GM19238 (cell line): ENCODE measurements around the gene ATRN.
"Not testable (repeated sequence)": the region's sequence is repeated elsewhere in the genome, so short reads cannot be mapped to it uniquely, and the experiment has no call there.

Experiments used
- DNase-seq: peaks from one replicate; pipeline ENCODE4 v3.0.0; 2011; ENCODE audit warnings: low spot score; ENCODE audit not compliant: insufficient read length

The ATRN gene

GRCh38 chr20:3470627-3471396 lies at the start of gene ATRN:
TSS of gene ATRN (plus strand) at chr20:3471018. CDS start at chr20:3471108, 90 bp downstream.
- DNase-seq = peak; percentile 89

GRCh38 chr20:3421985-3422384 lies 48.8 kb upstream of the ATRN start:
- DNase-seq = no peak

GRCh38 chr20:3423126-3423525 lies 47.7 kb upstream of the ATRN start:
- DNase-seq = no peak

GRCh38 chr20:3426766-3427165 lies 44.1 kb upstream of the ATRN start:
- not testable (repeated sequence) for DNase-seq

- peak; percentile 53 for DNase-seq
These were observed 40.3 kb upstream of the ATRN start for GRCh38 chr20:3430376-3431069.

GRCh38 chr20:3431109-3431508 lies 39.7 kb upstream of the ATRN start:
- no peak for DNase-seq

- DNase-seq = no peak
These were observed 38.0 kb upstream of the ATRN start for GRCh38 chr20:3432844-3433243.

- no peak for DNase-seq
These were observed 37.1 kb upstream of the ATRN start for GRCh38 chr20:3433744-3434143.

GRCh38 chr20:3434232-3434631 lies 36.6 kb upstream of the ATRN start:
- no peak for DNase-seq

GRCh38 chr20:3436864-3437574 lies 33.8 kb upstream of the ATRN start:
- no peak for DNase-seq

GRCh38 chr20:3446779-3447178 lies 24.0 kb upstream of the ATRN start:
- DNase-seq = no peak

- DNase-seq = no peak
These were observed 23.5 kb upstream of the ATRN start for GRCh38 chr20:3447321-3447720.

GRCh38 chr20:3449319-3449718 lies 21.5 kb upstream of the ATRN start:
- DNase-seq = no peak

- DNase-seq = no peak
These were observed 18.7 kb upstream of the ATRN start for GRCh38 chr20:3452136-3452535.

- DNase-seq = no peak
These were observed 18.1 kb upstream of the ATRN start for GRCh38 chr20:3452690-3453089.

GRCh38 chr20:3454831-3455230 lies 16.0 kb upstream of the ATRN start:
- no peak for DNase-seq

GRCh38 chr20:3456648-3457047 lies 14.2 kb upstream of the ATRN start:
- no peak for DNase-seq

- no peak for DNase-seq
These were observed 10.9 kb upstream of the ATRN start for GRCh38 chr20:3459881-3460307.

GRCh38 chr20:3461211-3461771 lies 9.5 kb upstream of the ATRN start:
- no peak for DNase-seq

GRCh38 chr20:3461911-3462677 lies 8.7 kb upstream of the ATRN start:
- DNase-seq = no peak

GRCh38 chr20:3464166-3464565 lies 6.7 kb upstream of the ATRN start:
- no peak for DNase-seq
